Hepatocyte (in vitro differentiated cells): ENCODE measurements around the gene CORO2B. TPM values are rescaled to one million over a fixed set of nuclear protein-coding genes. Genes with fewer than 3 reads are reported as not detected.

ENCODE experiments used
- DNase-seq: peaks from one replicate; pipeline ENCODE4 v3.0.0-alpha.2; 2016; ENCODE audit warnings: low spot score
- H2AFZ ChIP-seq: fragments of 200-600 bp; sonication (generic); 2 replicates; pipeline ENCODE4 v1.6.0; 2016; ENCODE audit warnings: antibody characterized with exemption, mild to moderate bottlenecking
- H3K27ac ChIP-seq: fragments of 200-600 bp; sonication (generic); 2 replicates; pipeline ENCODE4 v1.5.1; 2016; ENCODE audit warnings: mild to moderate bottlenecking
- H3K27me3 ChIP-seq: fragments of 200-600 bp; sonication (generic); 2 replicates; pipeline ENCODE4 v1.6.1; 2016
- H3K36me3 ChIP-seq: fragments of 200-600 bp; sonication (generic); replicated peaks from 2 replicates; pipeline ENCODE4 v1.5.1; 2016; ENCODE audit warnings: low read depth; ENCODE audit not compliant: insufficient read depth
- H3K4me1 ChIP-seq: fragments of 200-600 bp; sonication (generic); 2 replicates; pipeline ENCODE4 v1.5.1; 2016; ENCODE audit warnings: mild to moderate bottlenecking, moderate library complexity; ENCODE audit not compliant: insufficient read depth
- H3K4me2 ChIP-seq: fragments of 200-600 bp; sonication (generic); 2 replicates; pipeline ENCODE4 v1.6.0; 2016
- H3K4me3 ChIP-seq: fragments of 200-600 bp; sonication (generic); 2 replicates; pipeline ENCODE4 v1.5.1; 2016; ENCODE audit warnings: mild to moderate bottlenecking
- H3K79me2 ChIP-seq: fragments of 200-600 bp; sonication (generic); 2 replicates; pipeline ENCODE4 v1.6.0; 2017; ENCODE audit warnings: mild to moderate bottlenecking
- H3K9me2 ChIP-seq: fragments of 200-600 bp; sonication (generic); replicated peaks from 2 replicates; pipeline ENCODE4 v1.6.0; 2017; ENCODE audit warnings: mild to moderate bottlenecking; ENCODE audit not compliant: insufficient read depth
- H3K9me3 ChIP-seq: fragments of 200-600 bp; sonication (generic); 2 replicates; pipeline ENCODE4 v1.5.1; 2016; ENCODE audit warnings: low read depth, mild to moderate bottlenecking
- H4K20me1 ChIP-seq: fragments of 200-600 bp; sonication (generic); 2 replicates; pipeline ENCODE4 v1.6.0; 2016; ENCODE audit warnings: mild to moderate bottlenecking; ENCODE audit not compliant: insufficient read depth, poor library complexity, severe bottlenecking
- EZH2 ChIP-seq: fragments of 200-600 bp; sonication (generic); IDR thresholded peaks from 2 replicates; pipeline ENCODE4 v1.6.1; 2016; ENCODE audit warnings: antibody characterized with exemption, mild to moderate bottlenecking, borderline replicate concordance
- EZH2phosphoT487 ChIP-seq: fragments of 200-600 bp; sonication (generic); IDR thresholded peaks from one replicate; pipeline ENCODE4 v1.6.1; 2018; ENCODE audit warnings: antibody characterized with exemption, mild to moderate bottlenecking, low read depth, moderate library complexity; ENCODE audit not compliant: unreplicated experiment, severe bottlenecking
- WGBS: methylation state at CpG from one replicate; pipeline ENCODE4 v1.1.6; 2016; ENCODE audit warnings: low lambda C conversion rate; ENCODE audit errors: missing lambda C conversion rate; 5-methylcytosine and 5-hydroxymethylcytosine counted together
- polyA plus RNA-seq: library from polyadenylated mRNA; unstranded; fragments of >200 nt; fragmentation: Nextera tagmentation; extraction: Ambion mirVana; gene quantifications from 2 replicates; pipeline ENCODE4 v1.2.1, GENCODE V29; 2016
- total RNA-seq: library from RNA; depleted of rRNA; stranded (reverse); fragments of >200 nt; gene quantifications from 2 replicates; pipeline ENCODE4 v1.2.3, GENCODE V29; 2014
- TF ChIP-seq, protein P1 (sequence below): fragments of 200-600 bp; sonication (generic); IDR thresholded peaks from 2 replicates; pipeline ENCODE4 v1.5.1; 2016; ENCODE audit warnings: antibody characterized with exemption, mild to moderate bottlenecking; ENCODE audit not compliant: poor library complexity

CORO2B gene
- total and polyA plus RNA-seq, 2 experiments from 2014 or later = 2.9 to 5.1 TPM

DNA sequence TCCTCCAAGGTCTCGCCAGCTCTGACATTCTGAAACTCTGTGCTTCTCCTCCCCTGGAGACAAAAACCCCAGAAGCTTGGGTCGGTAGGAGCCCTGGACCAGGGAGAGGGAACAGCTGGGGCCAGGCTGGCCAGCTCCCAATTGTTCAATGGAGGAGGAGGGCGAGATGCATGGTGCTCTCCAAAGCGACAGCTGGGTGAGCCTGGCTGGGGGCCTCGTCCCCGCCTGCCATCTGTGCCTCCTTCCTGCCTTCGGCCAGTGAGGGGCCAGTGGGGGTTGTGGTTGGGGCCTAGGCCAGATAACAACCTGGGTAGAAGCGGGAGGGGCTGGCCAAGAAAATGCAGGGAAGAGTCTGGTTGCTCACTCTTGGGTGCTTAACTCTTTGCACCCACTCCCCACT lies 79.4 kb downstream of the CORO2B start:
- Histone ChIP-seq H3K27me3 (no peaks in the 10 kb centered on the region), H3K9me3 (no peaks in the 10 kb centered on the region), H3K4me3 (no peak overlapping the region), H3K4me2 (no peak overlapping the region), H3K36me3 (no peaks in the 10 kb centered on the region), H3K79me2 (no peaks in the 10 kb centered on the region), H3K27ac (no peak overlapping the region), H2AFZ (no peak overlapping the region), H3K9me2 (no peaks in the 10 kb centered on the region), H3K4me1 (no peaks in the 10 kb centered on the region), H4K20me1 (no peaks in the 10 kb centered on the region)
- DNase-seq = no peak
- TF ChIP-seq, protein P1, sequence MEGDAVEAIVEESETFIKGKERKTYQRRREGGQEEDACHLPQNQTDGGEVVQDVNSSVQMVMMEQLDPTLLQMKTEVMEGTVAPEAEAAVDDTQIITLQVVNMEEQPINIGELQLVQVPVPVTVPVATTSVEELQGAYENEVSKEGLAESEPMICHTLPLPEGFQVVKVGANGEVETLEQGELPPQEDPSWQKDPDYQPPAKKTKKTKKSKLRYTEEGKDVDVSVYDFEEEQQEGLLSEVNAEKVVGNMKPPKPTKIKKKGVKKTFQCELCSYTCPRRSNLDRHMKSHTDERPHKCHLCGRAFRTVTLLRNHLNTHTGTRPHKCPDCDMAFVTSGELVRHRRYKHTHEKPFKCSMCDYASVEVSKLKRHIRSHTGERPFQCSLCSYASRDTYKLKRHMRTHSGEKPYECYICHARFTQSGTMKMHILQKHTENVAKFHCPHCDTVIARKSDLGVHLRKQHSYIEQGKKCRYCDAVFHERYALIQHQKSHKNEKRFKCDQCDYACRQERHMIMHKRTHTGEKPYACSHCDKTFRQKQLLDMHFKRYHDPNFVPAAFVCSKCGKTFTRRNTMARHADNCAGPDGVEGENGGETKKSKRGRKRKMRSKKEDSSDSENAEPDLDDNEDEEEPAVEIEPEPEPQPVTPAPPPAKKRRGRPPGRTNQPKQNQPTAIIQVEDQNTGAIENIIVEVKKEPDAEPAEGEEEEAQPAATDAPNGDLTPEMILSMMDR = no peak
- TF ChIP-seq EZH2phosphoT487 (no peak), EZH2 (no peak)
- 67% methylated on average over 8 of the region's 8 CpGs for WGBS

DNA sequence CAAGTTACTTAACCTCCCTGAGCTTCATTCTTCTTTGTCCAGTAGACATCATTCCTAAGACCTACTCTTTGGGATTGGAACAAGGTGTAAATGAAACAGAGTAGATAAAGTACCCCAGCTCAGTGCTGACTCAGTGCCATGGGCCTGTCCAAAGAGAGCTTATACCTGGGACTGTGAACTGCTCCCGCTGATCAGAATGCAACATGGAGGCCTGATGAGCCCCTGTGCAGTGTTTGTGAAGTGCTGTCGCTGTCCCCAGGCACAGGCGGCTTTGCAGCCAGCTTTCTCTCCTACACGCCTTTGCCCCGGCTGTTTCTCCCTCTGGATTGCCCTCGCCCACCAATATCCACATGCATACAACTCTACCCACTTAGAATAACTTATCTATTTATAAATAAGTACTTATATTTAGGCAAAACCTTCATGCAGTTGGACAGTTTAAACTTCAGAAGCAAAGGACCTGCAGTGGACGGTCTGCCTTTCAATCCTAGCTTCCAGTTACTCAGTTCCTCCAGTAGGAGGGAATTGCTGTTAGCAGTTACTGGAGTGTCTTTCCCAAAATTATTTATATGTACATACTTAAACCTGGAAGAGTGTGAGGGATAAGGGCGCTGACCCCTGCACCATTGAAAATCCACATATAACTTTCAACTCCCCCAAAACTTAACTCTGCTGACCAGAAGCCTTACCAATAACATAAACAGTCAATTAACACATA lies 80.0 kb downstream of the CORO2B start:
- Histone ChIP-seq H3K79me2 (no peaks in the 10 kb centered on the region), H3K4me2 (no peak overlapping the region), H3K9me2 (no peaks in the 10 kb centered on the region), H3K36me3 (no peaks in the 10 kb centered on the region), H3K4me3 (no peak overlapping the region), H4K20me1 (no peaks in the 10 kb centered on the region), H3K4me1 (no peaks in the 10 kb centered on the region), H3K9me3 (no peaks in the 10 kb centered on the region), H3K27me3 (no peaks in the 10 kb centered on the region), H2AFZ (no peak overlapping the region), H3K27ac (no peak overlapping the region)
- 85% methylated on average over 8 of the region's 8 CpGs for WGBS
- no peak for DNase-seq
- TF ChIP-seq EZH2 = no peak
- no peak for TF ChIP-seq EZH2phosphoT487
- TF ChIP-seq, protein P1 = no peak

DNA sequence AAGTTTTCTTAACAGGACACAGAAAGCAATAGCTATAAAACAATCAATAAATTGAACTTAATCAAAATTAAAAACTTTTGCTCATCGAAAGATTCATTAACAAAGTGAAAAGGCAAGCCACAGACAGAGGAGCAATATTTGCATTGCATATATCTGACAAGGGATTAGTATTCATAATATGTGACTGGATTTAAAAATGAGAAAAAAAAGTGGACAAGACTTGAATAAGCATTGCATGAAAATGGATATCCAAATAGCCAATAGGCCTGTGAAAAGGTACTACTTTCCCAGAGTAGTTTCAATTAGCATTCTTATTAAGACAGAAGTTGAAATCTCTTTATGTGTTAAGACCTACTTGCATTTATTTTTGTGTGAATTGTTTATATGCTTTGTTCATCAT lies 84.7 kb downstream of the CORO2B start:
- no peaks in the 10 kb centered on the region for H3K79me2 ChIP-seq
- no peak for TF ChIP-seq EZH2phosphoT487
- TF ChIP-seq, protein P1 = no peak
- no peak for TF ChIP-seq EZH2
- H3K27me3 ChIP-seq = no peaks in the 10 kb centered on the region
- no peak overlapping the region for H3K4me3 ChIP-seq
- H3K27ac ChIP-seq = no peak overlapping the region
- H3K4me2 ChIP-seq = no peak overlapping the region
- H3K4me1 ChIP-seq = no peaks in the 10 kb centered on the region
- DNase-seq = no peak
- no peaks in the 10 kb centered on the region for H4K20me1 ChIP-seq
- H2AFZ ChIP-seq = no peak overlapping the region
- H3K9me2 ChIP-seq = no peaks in the 10 kb centered on the region
- H3K9me3 ChIP-seq = no peaks in the 10 kb centered on the region
- no peaks in the 10 kb centered on the region for H3K36me3 ChIP-seq
- 93% methylated on average over 1 of the region's 1 CpG for WGBS
